Measurements from ENCODE around the gene IGHMBP2.

Gene IGHMBP2

DNA sequence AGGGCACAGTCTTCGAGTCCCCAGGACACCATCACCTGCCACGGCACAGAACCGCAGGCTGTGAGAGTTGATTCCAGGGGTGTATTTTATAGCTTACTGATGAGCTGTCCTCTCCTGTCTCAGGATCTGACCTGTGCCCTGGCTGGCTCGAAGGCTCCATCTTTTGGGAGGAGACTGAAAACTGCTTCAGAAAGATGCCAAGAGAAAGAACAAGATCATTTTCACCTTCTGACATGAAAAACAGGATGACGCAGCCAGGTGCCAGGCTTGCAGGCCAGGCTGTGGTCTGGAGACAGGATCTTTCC lies 74.9 kb downstream of the IGHMBP2 start:
- no peaks in the 10 kb centered on the region; the same call in 1 of the 2 replicates for H3K9me3 ChIP-seq (ENCODE audit: control insufficient read depth, insufficient read depth, low read length)
- no peaks in the 10 kb centered on the region for H3K36me3 ChIP-seq (ENCODE audit: insufficient read depth, low read length)
- H3K9ac ChIP-seq (ENCODE audit: low read depth, low read length) = no peak overlapping the region
- H3K4me1 ChIP-seq (ENCODE audit: insufficient read depth, low read length) = peaks cover 7% of the 10 kb centered on the region; the same call in 1 of the 2 replicates

DNA sequence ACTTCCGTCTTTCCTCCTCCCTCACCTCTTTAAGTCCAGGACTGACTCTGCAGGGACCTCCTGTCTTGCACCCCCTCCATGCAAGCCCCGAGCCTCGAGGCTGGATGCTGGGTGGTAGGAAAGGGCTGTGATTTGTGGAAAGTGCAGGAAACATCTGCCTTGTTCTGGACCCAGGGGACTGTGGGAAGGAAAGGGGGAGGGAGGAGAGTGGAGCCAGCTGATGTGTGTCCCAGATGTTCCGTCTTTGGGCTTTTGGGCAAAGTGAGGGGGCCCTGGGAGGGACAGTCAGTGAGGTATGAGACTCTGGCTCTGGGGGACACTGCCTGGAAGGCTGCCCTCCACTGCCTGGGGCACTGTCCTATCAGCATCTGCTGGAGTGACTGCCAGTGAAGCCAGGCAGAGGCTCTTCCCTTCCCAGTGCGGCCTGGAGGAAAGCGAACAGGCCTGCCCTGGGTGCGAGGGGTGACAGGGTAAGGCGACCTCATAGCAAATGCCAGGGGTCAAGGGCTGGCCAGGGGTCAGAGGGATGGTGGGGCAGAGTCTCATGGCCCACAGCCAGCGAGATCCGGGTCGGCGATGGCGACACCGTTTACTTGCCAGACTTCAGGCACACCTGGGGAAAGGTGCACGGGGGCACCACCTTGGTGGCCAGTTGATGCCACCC lies 75.4 kb downstream of the IGHMBP2 start:
- H3K4me1 ChIP-seq (ENCODE audit: insufficient read depth, low read length) = peaks cover 7% of the 10 kb centered on the region; the same call in 1 of the 2 replicates
- H3K9ac ChIP-seq (ENCODE audit: low read depth, low read length) = no peak overlapping the region
- H3K9me3 ChIP-seq (ENCODE audit: control insufficient read depth, insufficient read depth, low read length) = no peaks in the 10 kb centered on the region; the same call in 1 of the 2 replicates
- no peaks in the 10 kb centered on the region for H3K36me3 ChIP-seq (ENCODE audit: insufficient read depth, low read length)

DNA sequence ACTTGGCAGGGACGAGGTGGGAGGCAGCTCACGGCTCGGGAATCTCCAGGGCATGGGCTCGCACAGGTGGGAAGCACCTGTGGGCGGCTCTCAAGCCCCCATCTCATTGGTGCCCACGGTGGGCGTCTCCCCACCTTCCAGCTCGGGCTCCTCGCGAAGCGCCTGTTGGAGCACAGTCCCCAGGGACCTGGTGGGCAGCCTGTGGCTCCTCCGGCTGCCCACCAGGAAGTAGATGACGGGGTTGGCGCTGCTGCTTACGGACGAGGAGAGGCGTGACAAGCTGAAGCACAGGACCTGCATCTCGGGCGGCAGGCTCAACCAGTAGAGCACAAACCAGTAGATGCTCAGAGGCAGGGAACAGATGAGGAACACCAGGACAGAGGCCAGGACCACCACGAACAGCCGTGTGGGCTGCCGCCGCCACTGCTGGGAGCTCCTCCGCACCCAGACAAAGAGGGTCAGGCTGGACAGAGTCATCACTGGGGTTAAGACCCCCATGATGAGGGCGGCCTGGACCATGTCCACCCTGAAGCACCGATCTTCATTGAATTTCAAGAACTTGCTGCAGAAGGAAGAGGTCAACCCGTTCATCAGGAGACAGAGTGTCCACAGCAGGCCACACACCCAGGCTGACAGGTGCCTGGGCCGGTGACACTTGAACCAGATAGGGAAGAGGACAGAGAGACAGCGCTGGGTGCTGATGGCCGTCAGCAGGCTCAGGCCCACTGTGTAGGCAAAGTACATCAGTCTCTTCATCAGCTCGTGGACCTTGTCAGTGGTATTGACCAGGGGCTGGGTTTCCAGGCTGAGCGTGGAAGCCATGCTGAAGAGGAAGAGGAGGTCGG lies 76.5 kb downstream of the IGHMBP2 start:
- no peak overlapping the region for H3K9ac ChIP-seq (ENCODE audit: low read depth, low read length)
- H3K9me3 ChIP-seq (ENCODE audit: control insufficient read depth, insufficient read depth, low read length) = no peaks in the 10 kb centered on the region; the same call in 1 of the 2 replicates
- H3K4me1 ChIP-seq (ENCODE audit: insufficient read depth, low read length) = peaks cover 7% of the 10 kb centered on the region; the same call in 1 of the 2 replicates
- H3K36me3 ChIP-seq (ENCODE audit: insufficient read depth, low read length) = no peaks in the 10 kb centered on the region

DNA sequence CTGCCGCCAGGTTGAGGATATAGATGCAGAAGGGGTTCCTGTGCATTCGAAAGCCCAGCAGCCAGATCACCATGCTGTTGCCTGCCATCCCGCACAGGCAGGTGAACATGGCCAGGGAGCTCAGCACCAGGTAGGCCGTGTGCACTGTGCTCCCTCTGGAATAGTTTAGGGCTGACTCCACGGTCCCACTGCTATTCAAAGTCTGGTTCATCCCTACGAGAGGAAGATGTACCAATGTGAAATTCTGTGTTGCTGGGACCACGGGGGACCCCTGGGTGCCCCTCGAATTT lies 77.0 kb downstream of the IGHMBP2 start, which contains the start of gene MRGPRD:
MRGPRD (minus strand) TSS at position 211 of the 290 bp plus-strand sequence; CDS start at position 211, 0 bp downstream.
- peaks cover 7% of the 10 kb centered on the region; the same call in 1 of the 2 replicates for H3K4me1 ChIP-seq (ENCODE audit: insufficient read depth, low read length)
- no peak within 1 kb of the TSS for H3K9ac ChIP-seq (ENCODE audit: low read depth, low read length)
- H3K36me3 ChIP-seq (ENCODE audit: insufficient read depth, low read length) = no peaks in the 10 kb centered on the region
- H3K9me3 ChIP-seq (ENCODE audit: control insufficient read depth, insufficient read depth, low read length) = no peaks in the 10 kb centered on the region

DNA sequence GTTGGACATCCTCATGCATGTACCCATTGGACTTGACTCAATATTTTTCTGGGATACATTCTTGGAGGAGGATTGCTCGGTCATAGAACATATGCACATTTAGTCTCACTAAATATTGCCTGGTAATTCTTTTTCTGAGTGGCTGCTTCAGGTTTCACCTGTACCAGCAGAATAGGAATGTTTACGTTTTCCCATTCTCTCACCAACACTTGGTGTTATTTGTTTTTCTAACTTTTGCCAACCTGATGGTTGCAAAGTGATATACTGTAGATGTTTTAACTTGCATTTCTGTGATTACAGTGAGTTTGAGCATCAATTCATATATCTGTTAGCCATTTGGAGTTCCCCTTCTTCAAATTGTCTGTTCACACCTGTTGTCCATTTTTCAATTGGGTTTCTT lies 78.4 kb downstream of the IGHMBP2 start:
- Histone ChIP-seq H3K9ac (ENCODE audit: low read depth, low read length) (no peak overlapping the region), H3K9me3 (ENCODE audit: control insufficient read depth, insufficient read depth, low read length) (0 out of 2 replicates have a peak, but pooled peaks cover 2% of the 10 kb centered on the region), H3K36me3 (ENCODE audit: insufficient read depth, low read length) (no peaks in the 10 kb centered on the region), H3K4me1 (ENCODE audit: insufficient read depth, low read length) (no peaks in the 10 kb centered on the region; the same call in 1 of the 2 replicates)

DNA sequence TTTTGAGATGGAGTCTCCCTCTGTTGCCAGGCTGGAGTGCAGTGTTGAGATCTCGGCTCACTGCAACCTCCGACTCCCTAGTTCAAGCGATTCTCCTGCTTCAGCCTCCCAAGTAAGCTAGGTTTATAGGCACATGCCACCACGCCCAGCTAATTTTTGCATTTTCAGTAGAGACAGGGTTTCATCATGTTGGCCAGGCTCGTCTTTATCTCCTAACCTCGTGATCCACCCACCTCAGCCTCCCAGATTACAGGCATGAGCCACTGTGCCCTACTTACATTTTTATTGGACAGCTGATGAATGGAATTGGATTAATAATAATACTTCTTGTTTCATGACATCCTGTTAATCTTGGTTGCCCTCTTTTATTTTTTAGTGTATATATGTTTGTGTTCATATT lies 80.1 kb downstream of the IGHMBP2 start:
- no peaks in the 10 kb centered on the region for H3K36me3 ChIP-seq (ENCODE audit: insufficient read depth, low read length)
- H3K4me1 ChIP-seq (ENCODE audit: insufficient read depth, low read length) = no peaks in the 10 kb centered on the region; the same call in 1 of the 2 replicates
- no peak overlapping the region for H3K9ac ChIP-seq (ENCODE audit: low read depth, low read length)
- H3K9me3 ChIP-seq (ENCODE audit: control insufficient read depth, insufficient read depth, low read length) = 0 out of 2 replicates have a peak, but pooled peaks cover 2% of the 10 kb centered on the region

DNA sequence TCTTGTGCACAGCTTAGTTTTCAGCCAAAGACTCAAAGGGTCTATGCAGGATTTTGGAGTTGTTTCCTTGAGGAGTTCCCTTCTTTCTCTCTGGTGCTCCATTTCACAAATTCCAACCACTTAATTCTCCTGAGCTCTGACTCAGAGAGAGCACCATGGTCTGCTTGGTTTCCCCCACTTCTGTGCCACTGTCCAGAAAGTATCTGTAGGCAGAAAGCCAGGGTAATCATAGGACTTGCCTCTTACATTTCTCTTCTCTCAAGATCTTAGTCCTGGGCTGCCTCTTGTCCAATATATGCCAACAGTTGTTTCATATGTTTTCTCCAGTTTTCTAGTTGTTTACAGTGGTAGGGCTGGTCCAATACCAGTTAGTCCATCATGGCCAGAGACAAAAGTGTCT lies 83.5 kb downstream of the IGHMBP2 start:
- Histone ChIP-seq H3K36me3 (ENCODE audit: insufficient read depth, low read length) (no peaks in the 10 kb centered on the region), H3K9ac (ENCODE audit: low read depth, low read length) (no peak overlapping the region), H3K4me1 (ENCODE audit: insufficient read depth, low read length) (no peaks in the 10 kb centered on the region), H3K9me3 (ENCODE audit: control insufficient read depth, insufficient read depth, low read length) (0 out of 2 replicates have a peak, but pooled peaks cover 2% of the 10 kb centered on the region)

DNA sequence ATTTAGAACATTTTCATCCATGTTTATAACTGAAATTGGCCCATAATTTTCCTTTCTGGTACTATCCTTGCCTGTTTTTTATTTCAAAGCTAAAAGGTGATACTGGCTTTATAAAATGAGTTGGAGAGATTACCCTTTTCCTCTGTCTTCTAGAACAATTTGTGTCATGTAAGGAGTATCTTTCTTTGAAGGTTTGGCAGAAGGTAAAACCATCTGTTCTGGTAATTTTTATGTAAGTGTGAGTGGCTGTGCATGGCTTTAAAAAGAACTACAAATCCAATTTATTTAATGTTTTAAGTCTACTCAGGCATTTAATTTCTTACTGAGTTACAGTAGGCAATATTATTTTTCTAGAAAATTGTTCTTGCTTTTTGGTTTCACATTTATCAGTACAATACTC lies 84.8 kb downstream of the IGHMBP2 start:
- H3K4me1 ChIP-seq (ENCODE audit: insufficient read depth, low read length) = no peaks in the 10 kb centered on the region
- H3K9me3 ChIP-seq (ENCODE audit: control insufficient read depth, insufficient read depth, low read length) = 0 out of 2 replicates have a peak, but pooled peaks cover 2% of the 10 kb centered on the region
- no peak overlapping the region for H3K9ac ChIP-seq (ENCODE audit: low read depth, low read length)
- no peaks in the 10 kb centered on the region for H3K36me3 ChIP-seq (ENCODE audit: insufficient read depth, low read length)
